HG03159 (cell line): ENCODE measurements around the gene GNG2.

ENCODE experiments used
- ATAC-seq: cut with Tn5 transposase; IDR thresholded peaks from one replicate; pipeline ENCODE4 v1.9.1; 2021; ENCODE audit warnings: mild to moderate bottlenecking, moderate library complexity; ENCODE audit not compliant: unreplicated experiment

Gene GNG2

DNA sequence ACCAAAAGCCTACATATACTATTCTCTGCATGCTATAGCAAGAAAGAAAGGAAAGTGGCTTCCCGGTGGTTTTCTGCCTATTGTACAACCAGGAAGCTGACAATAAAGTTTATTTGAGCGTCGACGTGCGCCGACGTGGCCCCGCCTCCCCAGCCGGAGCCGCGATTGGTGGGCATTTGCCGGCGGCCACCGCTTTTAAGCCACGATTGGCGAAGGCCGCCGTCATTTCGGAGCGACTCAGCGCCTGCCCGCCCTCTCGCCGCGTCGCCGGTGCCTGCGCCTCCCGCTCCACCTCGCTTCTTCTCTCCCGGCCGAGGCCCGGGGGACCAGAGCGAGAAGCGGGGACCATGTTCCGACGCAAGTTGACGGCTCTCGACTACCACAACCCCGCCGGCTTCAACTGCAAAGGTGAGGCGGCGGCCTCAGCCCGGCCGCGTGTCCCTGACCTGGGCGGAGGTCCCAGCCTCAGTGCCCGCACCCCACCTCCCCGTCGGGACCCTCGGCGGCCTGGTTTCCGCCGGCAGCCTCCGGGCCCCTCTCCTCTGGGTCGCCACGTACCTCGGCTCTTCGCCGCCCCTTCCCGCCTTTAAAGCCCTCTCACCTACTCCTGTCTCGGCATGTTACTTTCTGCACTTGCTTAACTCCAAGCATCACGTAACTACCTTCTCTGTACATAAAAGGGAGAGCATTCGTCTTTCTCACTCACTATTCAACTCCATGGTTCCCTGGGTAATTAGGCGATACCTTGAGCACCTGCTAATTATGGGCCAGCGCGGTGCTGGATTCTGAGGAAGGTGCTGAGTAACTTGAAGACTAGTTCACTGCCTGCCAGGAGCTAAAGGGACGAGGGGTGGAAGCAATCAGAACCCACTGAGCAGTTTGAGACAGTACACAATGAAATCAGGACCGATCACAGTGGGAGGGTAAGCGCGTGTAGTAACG is 129.2 kb downstream of the GNG2 start, which contains the start of gene RTRAF:
Gene RTRAF, plus strand, starts transcription at position 254 of the 942 bp plus-strand sequence. Its CDS starts 94 bp downstream, at position 348.
- peak; percentile 92 for ATAC-seq

- no peak for ATAC-seq
Measured at GRCh38 chr14:51990488-51990887, 130.1 kb downstream of the GNG2 start.

GRCh38 chr14:51993285-51993920 is 133.0 kb downstream of the GNG2 start:
- ATAC-seq = no peak

- no peak for ATAC-seq
Measured at GRCh38 chr14:51996148-51996746, 135.8 kb downstream of the GNG2 start.

DNA sequence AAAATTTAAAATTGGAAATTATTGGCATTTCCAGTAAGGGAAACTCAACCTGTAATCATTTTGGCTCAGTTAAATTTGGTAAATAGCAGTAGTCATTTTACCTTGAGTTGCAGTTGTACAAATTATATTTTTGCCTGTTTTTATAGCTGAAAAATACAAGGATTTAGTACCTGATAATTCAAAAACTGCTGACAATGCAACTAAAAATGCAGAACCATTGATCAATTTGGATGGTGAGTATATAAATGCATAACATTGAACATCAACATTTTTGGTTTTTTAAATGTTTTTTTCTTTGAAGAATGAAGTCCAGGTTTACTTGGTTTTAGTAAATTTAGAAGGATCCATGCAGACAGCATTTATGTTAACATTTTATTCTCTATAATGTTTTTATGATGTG is 137.9 kb downstream of the GNG2 start:
- ATAC-seq = no peak

- no peak for ATAC-seq
Measured at GRCh38 chr14:51999084-51999483, 138.7 kb downstream of the GNG2 start.

GRCh38 chr14:52000019-52000582 is 139.7 kb downstream of the GNG2 start:
- ATAC-seq = no peak

DNA sequence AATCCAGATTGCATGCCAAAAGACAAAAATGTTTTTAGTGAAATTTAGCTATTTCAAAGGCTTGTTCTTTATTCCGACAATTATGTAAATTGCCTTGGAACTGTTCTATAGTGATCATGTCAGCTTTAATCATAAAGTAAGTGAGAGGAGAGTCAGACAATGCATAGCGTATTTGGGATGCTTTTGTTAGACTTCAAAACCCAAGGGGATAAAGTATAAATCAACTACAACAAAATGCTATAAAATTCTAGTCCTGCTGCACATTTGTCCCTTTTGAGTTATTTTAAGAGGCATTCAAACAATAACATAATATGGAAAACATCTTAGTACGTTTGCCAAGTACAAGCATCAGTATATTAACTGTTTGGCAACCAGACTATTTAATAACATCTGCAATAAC is 140.3 kb downstream of the GNG2 start:
- ATAC-seq = no peak

GRCh38 chr14:52002542-52002941 is 142.1 kb downstream of the GNG2 start:
- ATAC-seq = no peak

DNA sequence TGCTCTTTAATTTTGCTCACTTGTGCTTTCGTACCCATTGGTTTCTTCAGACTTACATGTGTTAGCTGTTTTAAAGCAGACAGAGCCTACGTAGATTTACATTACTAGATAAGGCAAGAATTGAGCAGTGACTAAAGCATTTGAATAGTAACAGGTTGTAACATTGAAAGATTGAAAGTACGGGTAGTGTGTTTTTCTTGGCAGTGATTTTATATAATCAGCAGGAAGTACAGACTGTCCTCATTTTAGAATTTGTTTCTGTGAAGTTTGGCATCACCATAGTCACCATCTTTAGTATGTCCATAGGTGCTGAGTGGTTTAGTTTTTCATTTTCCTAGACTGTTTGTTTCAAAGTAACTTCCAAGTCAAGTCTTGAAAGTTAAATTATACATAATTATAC is 142.9 kb downstream of the GNG2 start:
- no peak for ATAC-seq

DNA sequence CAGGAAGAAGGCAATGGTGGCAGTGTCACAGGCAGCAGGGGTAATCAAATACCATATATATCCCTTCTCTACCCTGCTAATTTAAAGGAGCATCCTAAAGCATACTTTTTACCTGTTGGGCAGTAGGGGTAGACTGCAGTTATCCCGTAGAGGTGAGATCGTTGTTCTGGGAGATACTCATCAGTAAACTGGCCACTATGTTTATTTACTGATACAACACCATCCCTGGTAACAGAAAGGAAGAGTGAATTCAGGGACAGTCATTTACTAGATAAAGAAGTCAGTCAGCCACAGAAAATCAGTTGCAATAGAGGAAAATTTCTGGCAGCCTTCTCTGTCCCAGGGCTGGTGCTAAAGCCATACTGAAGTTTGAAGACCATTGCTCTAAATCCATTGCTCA is 145.2 kb downstream of the GNG2 start:
- no peak for ATAC-seq

DNA sequence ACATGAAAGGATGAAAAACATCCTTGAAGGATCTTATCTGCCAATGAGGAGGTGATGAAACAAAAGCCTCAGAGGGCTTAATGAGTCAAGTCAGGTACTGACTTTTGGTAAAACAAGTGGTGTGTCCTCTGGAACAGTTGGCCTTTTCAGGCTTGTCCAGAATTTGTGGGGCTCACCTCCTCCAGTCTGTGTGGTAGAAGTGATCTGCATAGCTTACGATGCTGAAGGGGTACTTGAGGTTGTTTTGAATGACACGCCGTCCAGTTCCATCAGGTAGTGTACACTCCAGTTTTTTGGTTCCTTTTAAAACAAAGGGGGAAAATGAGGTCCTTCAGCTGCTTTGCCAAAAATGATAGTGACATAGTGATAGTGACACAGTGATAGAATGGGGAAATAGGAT is 145.9 kb downstream of the GNG2 start:
- ATAC-seq = no peak

DNA sequence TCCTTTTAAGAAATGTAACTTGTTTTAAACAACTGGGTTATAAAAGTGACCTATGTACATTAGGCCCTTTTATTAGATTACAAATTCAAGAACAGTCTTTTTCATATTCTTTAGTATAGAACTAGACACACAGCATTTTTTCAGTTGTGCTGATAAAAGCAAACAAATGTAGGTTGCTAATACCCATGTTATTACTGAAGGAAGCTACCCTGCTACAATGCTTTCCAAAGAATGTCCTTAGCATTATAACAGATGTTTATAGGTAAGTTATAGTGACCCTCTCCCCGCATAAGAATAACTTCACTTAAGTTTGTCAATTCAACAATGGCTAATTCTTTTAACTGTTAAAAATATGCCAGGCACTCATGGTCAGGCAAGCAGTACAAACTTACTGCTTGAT is 146.8 kb downstream of the GNG2 start:
- no peak for ATAC-seq

GRCh38 chr14:52007637-52008036 is 147.2 kb downstream of the GNG2 start:
- ATAC-seq = no peak

DNA sequence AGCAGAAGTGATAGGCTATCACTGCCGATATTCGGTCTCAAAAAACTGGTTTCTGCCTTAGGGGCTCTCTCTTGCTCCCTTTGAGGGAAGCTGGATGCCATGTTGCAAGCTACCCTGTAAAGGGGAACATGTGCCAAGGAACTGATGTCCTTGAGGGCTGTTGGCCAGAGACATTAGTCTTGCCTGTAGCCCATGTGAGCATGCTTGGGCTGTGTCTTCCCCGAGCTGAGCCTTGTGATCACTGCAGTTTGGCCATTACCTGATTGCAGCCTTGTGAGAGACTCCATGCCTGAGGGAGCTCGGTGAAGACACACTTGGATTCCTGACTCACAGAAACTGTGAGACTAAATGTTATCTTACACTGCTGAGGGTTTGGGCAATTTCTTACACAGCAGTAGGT is 147.7 kb downstream of the GNG2 start:
- ATAC-seq = no peak

- no peak for ATAC-seq
Measured at GRCh38 chr14:52010173-52010693, 149.8 kb downstream of the GNG2 start.

DNA sequence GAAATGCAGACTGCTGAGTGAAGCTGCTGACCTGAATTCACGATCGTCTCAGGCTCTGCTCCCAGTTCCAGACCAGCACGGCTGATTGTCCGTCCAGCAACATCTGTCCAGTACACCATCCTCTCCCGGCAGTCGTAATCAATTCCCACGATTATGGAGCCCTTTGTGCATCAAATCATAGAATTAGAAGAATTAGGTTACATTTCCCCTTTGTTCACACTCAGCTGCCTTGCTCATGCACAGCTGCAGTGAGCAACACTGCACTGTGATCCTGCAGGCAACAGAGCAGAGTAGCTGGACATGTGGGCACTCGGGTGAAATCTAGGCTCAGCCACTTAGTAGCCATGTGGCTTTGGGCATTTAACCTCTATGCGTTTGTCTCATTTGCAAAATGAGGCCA is 151.1 kb downstream of the GNG2 start:
- ATAC-seq = no peak

DNA sequence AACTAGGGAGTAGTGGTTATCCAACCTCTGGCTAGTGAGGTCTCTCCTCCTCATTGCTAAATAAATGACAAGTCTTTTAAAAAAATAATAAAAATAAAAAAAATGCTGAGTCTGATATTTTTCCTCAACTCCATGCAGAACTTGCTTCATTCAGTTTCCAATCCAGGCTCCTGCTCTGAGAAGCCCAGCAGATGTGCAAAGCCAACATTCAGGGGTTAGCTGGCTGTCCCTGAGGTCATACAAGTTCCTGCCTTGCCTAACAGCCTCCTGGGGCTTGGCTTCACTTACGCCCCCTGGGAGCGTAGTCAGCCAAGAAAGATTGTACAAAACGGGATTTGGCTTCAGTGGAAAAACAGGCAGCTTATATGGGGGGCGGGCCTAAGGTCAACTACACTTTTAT is 152.2 kb downstream of the GNG2 start:
- ATAC-seq = no peak

- ATAC-seq = no peak
Measured at GRCh38 chr14:52013984-52014600, 153.7 kb downstream of the GNG2 start.

- ATAC-seq = no peak
Measured at GRCh38 chr14:52014601-52015267, 154.3 kb downstream of the GNG2 start.
